GM06990 (cell line): ENCODE measurements around the gene PDGFD.

Experiments
- DNase-seq: peaks from one replicate; pipeline ENCODE4 v3.0.0-alpha.2; 2011; ENCODE audit not compliant: insufficient read length; ENCODE audit errors: extremely low read depth
- H3K27me3 ChIP-seq: replicated peaks from 2 replicates; pipeline ENCODE4 v1.6.0; 2011; ENCODE audit warnings: low read length; ENCODE audit not compliant: control insufficient read depth, insufficient read depth
- H3K36me3 ChIP-seq: 2 replicates; pipeline ENCODE4 v1.5.1; 2011; ENCODE audit warnings: low read length; ENCODE audit not compliant: control insufficient read depth, insufficient read depth
- H3K4me3 ChIP-seq: replicated peaks from 2 replicates; pipeline ENCODE4 v1.5.1; 2011; ENCODE audit warnings: low read depth, mild to moderate bottlenecking, control low read depth, low read length
- CTCF ChIP-seq: IDR thresholded peaks from 2 replicates; pipeline ENCODE4 v1.5.1; 2011; ENCODE audit warnings: low read length, control low read depth, mild to moderate bottlenecking, inconsistent platforms; ENCODE audit not compliant: insufficient read depth, poor library complexity, severe bottlenecking

Gene PDGFD

DNA sequence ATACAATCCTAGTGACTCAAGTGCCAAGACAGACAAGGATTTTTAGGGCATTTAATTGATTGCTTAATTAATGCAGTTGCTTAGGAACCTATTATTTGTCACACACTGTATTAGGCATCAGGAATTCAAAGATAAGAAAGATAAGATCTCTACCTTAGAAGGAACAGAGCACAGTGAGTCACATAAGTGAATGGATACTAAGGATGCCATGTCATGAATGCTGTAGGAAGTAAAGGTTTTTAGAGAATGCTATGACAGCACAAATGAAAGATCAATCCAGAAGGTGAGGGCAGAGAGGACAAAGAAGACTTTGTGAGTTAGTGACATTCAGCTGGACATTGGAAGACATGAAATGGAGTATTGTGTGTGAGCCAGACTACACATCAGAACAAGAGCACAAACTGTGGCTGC is 275.4 kb downstream of the PDGFD start:
- no peak overlapping the region for H3K4me3 ChIP-seq
- DNase-seq, result no peak
- no peaks in the 10 kb centered on the region; the same call in 1 of the 2 replicates for H3K27me3 ChIP-seq
- TF ChIP-seq CTCF, result no peak
- H3K36me3 ChIP-seq, result no peaks in the 10 kb centered on the region

- no peak overlapping the region for H3K4me3 ChIP-seq
- no peaks in the 10 kb centered on the region; the same call in 1 of the 2 replicates for H3K27me3 ChIP-seq
- no peak for DNase-seq
- TF ChIP-seq CTCF, result no peak
- no peaks in the 10 kb centered on the region for H3K36me3 ChIP-seq
Measured at GRCh38 chr11:103887001-103887658, 276.8 kb downstream of the PDGFD start.

- Histone ChIP-seq H3K4me3 (no peak overlapping the region), H3K27me3 (no peaks in the 10 kb centered on the region; the same call in 1 of the 2 replicates), H3K36me3 (no peaks in the 10 kb centered on the region)
- no peak for DNase-seq
- no peak for TF ChIP-seq CTCF
Measured at GRCh38 chr11:103883856-103884255, 280.1 kb downstream of the PDGFD start.

DNA sequence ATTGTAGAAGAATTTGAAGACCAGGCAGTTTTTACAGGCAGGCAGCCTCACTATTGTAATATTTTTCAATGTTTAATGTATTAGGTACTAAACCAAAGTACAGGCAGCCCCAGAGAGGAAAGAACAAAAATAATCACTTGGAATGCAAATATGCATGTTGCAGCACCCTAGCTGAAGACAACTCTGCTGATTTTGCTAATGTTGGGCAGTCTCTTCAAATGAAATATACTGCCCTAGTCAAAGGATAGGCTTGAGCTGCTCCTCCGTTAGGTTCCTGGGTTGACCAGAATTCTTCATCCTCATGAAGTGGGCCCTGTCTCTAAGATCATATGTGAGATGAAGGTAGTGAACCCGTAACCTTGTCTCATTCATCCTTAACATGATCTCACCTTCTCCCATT is 280.7 kb downstream of the PDGFD start:
- no peak for DNase-seq

GRCh38 chr11:103881584-103881983 is 282.4 kb downstream of the PDGFD start:
- DNase-seq, result no peak
- Histone ChIP-seq H3K36me3 (no peaks in the 10 kb centered on the region), H3K27me3 (no peaks in the 10 kb centered on the region; the same call in 1 of the 2 replicates), H3K4me3 (no peak overlapping the region)
- no peak for TF ChIP-seq CTCF

More for the DNA sequence above, 280.7 kb downstream of the PDGFD start:
- no peaks in the 10 kb centered on the region for H3K36me3 ChIP-seq
- no peaks in the 10 kb centered on the region; the same call in 1 of the 2 replicates for H3K27me3 ChIP-seq
- no peak overlapping the region for H3K4me3 ChIP-seq
- no peak for TF ChIP-seq CTCF
